HG02763 (cell line): ENCODE data around the gene SDK2.

Source experiments
- ATAC-seq: cut with Tn5 transposase; IDR thresholded peaks from one replicate; pipeline ENCODE4 v1.9.1; 2021; ENCODE audit warnings: mild to moderate bottlenecking, moderate library complexity; ENCODE audit not compliant: unreplicated experiment

The SDK2 gene

DNA sequence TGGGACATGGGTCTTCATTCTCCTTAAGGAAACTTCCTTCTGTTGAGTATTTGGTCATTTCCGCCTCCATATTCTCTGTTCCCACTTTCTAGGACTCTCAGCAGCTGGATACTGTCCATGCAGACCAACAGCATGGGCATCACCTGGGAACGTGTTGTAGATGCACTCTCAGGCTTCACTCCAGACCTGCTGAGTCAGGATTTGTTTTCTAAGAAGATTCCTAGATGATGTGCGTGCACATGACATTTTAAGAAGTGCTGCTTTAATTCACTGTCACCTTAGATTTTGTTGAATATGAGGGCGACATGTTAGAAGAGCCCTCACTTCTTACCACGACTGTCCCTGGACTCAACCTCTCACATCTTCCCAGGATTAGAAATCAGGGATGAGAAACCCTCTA lies 10.0 kb upstream of the SDK2 start:
- ATAC-seq, result no peak

DNA sequence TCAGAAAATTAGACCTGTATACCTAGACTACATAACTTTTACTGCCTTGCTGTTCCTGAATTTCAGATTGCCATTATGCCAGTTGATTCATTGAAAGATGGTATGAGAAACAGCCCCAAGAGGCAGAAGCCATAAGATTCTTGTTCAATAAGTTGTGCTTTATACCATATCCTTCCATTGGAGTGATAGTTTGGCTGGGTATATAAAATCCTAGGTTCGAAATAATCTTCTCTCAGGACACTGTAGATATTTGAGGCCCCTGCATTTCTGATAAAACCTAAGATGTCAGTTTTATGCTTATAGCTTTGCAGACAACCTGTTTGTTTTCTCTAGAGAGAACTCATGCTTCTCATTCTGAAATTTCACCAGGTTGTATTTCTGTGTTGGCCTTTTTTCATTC lies 9.6 kb upstream of the SDK2 start:
- ATAC-seq, result no peak

DNA sequence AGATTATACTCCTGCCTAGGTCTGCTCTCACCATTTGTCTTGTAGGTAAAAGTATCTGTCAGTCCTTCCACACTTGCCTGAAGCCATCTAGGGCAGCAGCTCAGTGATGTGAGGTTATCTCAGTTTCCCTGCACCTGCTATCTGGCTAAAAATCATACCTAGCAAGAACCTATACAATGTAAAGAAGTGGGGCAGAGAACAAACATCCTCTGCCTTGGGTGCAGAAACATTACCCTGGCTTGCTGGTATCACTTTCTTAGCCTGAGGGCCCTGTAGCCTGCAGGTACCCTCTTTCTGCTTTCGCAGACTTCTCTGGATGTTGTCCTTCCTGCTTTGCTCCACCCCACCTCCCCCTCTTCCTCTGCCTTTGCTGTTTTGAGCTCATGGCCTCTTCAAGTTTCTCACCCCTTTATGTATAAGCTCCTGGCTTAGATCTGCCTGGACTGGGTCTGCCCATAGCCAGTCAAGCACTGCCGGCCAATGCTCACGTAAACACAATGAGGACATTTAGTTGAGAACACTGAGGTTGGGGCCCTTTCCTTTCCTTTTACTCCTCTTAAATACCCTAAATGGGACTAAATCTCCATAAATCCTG lies 8.7 kb upstream of the SDK2 start:
- ATAC-seq, result no peak

DNA sequence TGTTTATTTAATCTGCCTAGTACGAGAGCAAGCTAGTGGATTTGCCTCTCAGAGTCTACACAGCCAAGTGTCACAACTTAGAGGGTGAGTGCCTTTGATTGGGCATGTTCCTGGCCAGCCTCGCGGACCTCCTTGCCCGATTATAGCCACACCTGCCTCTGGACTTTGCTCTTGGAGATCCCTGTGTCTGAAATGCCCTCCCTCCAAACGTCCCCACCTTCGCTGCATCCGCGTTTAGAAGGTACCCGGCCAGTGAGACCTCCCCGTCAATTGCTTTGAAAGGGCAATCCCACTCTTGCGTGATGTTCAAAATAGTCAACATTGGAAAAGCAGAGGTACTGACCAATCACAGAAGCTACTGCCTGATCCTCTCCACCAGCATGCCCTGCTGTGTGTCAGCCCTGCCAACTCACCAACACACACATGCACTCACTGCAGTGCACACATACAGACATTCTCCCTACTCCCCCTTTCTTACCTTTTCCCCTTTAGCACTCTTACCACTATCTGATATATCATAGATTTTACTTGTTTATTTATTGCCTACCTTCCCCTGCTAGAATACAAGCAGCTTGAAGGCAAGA lies 6.5 kb upstream of the SDK2 start:
- no peak for ATAC-seq

DNA sequence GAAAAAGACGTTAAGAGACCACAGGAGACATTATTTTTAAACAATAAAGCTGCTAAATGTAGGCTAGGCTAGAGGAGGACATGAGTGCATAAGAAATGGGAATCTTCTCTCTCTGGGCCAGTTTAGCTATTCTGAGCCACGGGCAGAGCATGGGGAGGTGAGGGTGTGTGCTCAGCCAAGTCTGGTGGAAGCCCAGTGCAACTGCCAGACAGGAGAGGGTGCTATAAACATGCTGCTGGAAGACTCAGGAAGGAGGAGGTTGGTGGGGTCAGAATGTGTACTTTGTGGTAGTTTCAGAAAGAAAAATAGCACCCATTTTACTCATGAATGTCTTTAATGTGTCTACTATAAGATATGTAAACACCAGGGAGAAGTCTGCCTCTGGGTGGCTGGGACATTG lies 5.9 kb upstream of the SDK2 start:
- no peak for ATAC-seq

DNA sequence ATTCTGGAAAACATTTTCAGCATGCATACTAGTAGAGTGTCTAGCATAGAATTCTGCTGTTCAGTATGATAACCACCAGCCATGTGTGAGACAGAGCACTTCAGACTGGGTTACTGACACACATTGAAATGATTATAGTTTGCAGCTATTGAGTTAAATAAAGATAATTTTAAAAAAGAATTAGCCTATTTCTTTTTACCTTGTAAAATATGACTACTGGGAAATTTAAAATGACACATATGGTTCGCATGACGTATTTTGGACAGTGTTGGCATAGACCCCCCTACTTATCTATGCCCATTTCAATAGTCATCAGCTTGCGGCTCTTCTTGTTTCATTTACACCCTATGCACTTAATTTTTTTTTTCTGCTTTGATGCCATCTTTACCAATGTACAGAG lies 4.7 kb upstream of the SDK2 start:
- ATAC-seq, result no peak

DNA sequence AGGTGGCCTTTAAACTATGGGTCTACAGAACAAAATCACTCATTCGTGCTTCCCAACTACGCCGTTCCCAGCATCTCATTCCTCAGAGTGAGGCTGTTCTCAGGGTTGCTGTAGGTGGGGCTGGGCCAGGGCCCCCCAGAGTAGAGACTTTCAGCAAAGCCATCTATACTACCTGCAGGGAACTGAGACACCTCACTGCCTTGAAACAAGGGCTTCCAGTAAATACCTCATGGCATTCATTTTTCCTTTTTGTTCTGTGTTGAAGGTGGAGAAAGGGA lies 4.2 kb upstream of the SDK2 start:
- ATAC-seq, result no peak

DNA sequence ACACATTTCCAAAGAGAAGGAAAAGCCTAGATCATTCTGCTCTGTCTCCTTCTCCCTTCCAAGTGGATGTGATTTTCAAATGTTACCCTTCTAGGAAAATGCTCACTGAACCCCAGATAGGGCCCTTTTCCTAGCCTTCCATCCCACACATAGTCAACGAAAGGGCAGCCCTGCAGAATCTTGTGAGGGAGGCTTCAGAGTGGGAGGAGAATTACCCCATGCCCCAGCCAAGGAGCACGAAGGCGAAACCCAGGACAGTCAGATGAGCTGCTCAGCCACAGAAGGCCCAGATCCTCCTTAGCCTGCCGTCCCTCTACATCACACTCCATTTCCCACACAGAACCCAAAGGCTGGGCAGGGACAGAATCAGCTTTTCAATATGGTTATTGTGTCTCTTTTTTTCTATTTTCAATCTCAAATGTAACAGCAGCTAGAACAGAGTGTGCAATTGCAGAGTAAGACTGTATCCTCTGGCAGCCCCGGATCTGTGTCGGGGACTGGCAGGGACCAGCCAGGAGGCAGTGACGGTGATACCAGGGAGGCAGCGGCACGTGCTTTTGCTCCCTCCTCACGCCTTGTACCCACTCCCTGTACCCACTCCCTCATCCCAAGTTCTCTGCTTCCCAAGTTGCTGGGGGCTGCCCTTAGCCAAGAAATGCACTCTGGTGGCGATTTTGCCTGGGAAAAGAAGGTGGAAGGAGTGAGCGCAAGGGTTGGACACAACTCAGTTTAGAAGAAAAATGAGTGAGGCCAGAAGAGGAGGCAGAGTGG lies 3.7 kb upstream of the SDK2 start:
- ATAC-seq, result no peak

DNA sequence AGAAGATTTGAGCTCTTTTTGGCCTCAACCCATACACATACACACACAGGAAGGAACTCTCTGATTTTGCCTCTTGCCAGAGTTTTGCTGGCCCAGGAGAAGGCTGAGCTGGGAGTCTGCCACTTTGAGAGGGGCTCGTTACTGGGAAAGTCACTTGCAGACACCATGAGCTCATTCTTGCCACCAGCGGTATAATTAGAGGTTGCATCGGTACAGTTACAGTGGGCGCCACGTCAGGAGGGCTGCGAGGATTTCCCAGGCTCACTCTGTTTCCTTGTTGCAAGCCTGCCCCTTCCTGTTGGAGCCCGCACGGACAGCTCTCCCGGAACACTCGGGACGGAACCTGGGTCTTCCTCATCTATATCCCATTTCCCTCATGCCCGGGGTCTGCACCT lies 3.1 kb upstream of the SDK2 start:
- no peak for ATAC-seq

DNA sequence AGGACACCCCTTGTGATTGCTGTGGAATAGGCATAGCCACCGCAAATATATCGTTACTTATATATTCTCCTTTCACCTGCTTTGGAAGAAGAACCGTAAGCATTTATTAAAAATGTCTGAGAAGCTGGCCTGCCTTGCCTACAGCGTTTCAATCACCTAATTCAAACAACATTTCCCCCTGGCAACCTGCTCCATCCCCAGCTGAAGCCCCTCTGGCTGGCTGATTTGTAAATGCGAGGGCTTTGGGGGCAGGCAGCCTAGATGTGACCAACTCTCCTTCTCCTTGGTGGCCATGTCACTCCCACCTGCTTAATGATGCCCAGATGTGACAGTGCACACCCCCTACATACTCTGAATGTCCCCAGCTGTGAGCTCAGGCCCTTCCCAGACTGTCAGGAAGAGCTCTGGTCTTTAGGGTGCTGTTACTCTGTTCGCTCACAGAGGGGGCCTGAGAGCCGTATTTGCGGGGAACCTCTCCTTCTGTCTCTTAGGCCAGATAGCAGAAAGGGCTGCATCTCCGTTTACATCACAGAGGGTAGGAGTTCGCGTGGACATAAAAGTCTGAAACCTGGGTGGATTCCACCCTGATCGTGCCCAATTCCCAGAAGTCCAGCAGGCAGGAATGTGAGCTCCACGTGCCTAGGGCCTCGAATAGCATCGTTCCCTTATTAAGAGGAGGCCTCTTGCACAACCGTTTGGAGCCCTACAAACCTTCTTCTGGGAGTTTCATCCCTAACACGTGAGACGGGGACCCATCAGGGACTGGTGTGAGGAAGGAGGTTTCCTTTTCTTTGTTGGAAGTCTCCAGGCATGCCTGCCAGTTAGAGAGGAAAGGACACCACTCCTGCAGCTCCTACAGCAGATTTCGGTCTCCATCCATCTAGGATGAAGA lies 2.4 kb upstream of the SDK2 start:
- no peak for ATAC-seq

DNA sequence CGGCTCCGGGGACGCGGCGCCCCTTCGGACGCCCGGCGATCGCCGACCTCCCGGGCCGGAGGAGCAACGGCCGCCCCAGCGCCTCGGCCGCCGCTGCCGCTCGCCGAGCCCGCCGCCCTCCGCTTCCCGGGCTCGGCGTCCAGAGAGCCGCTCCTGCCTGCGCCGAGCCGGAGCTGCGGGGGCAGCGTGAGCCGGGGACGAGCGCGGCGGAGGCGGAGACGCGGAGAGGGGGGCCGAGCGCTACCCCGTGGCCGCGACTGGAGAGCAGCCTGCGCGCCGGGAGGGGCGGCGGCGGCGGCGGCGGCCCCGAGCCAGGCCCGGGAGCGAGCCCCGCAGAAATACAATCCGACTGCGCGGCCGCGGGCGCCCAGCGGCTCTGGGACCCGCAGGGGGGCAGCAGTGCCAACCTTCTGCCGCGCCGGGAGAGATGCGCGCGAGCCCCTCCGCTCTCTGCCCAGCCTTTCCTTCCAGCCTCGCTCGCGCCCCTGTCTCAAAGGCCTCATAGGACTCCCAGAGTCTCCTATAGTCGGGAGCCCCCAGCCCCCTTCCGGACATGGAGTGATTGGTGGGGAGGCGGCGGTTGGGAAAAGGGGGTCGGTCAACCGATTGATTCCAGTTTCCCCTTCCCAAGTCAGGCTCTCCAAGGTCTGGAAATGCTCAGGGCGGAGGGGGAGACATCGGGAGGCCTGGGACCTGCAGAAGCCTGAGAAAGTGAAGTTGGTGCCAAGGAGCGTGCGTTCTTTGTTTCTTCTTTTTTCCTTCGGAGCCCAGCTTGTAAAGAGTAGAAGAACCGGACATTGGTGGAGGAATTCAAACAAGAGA lies 1.0 kb upstream of the SDK2 start:
- no peak for ATAC-seq

DNA sequence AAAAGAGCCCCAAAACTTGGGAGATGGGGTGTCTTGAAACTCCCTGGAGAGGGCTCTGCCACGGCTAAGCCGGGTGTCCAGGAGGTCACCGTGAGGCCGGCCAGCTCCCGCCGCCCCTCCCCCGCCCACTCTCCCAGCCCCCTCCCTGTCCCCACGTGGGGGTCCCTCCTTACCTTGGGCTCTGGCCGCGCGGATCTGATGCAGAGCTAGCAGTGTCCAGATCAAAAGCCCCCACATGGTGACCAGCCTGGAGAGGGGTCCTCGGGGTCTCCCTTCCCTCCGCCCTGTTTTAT lies 447 bp downstream of the SDK2 start:
- ATAC-seq, result no peak

DNA sequence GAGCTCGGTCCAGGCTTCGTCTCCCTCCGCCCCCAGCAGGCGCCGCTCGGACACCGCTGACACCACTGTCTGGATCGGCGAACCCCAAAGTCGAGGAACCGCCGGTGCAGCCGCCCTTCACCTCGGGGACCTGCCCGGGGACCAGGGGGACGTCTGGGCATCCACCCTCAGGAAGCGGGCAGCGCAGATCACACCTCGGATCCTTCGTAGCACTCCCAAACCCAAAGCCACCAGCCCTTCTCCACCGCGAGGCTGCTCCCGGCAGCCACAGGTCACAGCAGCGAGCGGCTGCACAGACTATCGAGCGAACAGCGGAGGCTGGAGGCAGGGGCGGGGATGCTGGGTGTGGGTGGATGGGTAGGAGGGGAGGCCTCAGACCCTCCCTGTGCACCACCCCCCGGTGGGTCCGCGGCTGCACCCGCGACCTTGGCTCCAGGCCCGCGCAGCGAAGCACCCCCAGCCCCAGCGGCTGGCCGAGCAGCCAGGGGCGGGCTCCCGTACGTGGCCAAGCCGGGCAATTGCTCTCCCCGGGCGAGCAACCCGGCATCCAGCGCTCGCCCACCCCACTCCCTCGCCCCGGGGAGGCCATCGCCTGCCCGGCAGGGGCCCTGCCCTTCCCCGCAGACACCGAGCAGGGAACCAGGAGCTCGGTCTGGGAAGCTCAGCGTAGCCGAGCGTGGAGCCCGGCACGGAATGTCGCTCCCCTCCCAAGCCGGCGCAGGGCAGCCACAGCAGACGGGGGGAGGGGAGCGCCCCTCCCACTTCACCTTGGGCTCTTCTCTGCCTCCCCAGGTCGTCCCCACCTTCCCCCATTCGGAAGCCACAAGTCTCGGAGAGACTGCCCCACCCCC lies 1.0 kb downstream of the SDK2 start:
- ATAC-seq, result no peak

DNA sequence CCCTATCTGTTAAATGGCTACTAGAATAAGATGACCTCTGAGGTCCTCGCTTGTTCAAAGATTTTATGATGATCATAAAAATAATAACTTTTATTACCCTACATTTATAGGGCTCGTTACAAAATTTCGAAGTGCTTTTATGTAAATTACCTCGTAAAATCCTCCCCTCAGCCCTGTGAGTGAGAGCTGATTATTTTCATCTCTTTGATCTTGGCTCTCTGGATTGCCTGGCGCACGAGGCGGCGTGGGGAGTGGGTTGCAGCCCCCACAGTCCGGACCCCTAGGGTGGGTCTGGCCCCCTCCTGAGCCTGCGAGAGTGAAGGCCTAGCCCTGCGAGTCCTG lies 1.6 kb downstream of the SDK2 start:
- ATAC-seq, result no peak

DNA sequence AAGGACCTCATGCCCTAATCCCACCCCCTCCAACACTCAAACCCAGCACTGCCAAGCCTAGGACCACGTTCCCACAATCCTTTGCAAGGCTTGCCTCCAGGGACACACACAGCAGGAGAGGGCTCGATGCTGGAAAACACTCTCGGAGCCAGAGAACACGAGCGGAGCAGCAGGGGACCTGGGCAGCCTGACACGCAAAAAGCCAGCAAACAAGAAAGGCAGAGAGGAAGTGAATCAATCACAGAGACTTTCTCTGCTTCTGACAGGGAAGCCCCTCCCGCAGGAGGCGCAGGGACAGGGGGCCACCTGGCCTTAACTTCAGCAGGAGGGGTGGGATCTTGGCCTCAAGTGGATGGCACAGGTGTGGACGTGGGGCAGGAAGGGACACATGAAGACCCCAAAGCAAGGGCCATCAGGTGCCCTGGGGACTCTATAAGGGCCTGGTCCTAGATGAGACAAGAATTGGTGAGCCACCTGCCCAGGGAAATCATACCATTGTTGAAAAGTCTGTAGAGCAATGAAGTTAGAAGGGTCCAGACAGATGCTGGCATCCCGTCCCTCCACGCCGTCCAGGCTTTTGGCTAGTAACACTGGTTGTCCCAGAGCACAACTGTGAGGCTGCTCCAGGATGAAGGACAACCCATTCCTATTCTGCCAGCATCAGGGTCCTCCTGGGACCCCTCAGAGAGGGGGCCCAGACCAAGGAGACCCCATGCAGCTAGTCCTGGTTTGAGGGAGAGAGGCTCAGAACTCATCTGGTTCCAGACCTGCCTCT lies 2.2 kb downstream of the SDK2 start:
- no peak for ATAC-seq

DNA sequence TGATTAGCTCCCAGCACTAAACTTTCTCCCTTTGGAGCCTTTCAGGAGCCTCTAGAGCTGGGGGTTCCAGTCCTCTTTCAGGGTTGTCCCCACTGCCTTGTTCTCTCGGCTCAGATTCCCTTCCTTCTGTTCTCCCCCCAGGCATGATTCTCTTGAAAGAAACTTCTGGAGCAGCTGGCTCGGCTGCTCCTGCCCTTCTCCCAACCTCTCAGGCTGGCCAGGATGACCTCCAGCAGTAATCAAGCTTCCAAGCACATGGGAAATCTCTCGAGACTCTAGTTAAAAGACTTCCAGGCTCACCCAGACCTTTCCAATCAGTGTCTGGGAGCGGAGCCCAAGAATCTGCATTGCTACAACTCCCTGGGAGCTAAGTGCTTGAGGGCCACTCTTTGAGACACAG lies 3.6 kb downstream of the SDK2 start:
- ATAC-seq, result no peak

DNA sequence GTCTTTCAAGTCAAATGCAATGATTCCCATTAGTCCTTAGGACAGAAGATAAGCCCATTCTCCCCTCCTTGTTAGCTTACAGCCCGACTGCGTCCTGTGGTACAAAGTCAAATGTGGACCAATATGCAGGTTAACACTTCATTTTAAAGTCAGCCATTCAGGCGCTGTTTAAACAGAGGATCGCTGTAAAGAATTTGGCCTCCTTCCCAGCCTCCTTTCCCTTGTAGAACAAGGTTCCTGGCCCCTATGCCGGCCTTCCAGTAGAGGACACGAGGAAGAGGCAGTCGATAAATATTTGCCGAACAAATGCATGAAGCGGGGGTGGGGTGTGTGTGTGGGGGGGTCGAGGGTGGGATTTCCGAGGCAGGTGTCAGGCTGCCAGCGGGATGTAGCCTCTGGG lies 4.3 kb downstream of the SDK2 start:
- no peak for ATAC-seq

DNA sequence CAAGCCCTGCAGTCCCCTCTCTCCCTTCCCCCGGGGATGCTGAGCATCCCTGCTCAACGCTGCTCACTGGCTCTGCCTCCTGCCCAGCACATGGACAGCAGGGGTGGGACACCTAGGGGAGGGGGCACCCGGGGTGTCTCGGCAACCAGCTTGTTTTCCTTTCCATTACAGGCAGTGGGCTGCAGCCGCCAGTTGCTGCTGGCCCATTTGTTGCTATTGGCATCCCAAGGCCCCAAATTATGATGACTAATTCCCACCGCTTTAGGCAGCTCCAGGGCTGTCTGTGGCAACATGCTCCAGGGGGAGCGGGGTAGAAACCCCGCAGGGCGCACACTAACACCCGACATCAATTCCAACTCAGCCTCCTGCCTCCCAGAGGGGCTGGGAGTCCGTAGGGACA lies 4.9 kb downstream of the SDK2 start:
- no peak for ATAC-seq

DNA sequence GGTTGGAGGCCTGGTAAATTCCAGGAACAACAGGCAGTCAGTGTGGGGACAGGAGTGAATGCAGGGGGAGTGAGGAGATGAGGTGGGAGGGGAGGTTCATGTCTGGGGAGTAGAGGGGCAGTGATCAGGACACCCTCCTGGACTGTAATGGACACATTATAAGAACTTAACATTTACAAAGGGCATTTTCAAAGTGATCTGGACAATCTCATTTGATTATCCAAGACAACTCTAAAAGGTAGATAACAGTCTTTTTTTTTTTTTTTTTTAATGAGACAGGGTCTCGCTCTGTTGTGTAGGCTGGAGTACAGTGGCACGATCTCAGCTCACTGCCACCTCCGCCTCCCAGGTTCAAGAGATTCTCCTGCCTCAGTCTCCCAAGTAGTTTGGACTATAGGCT lies 5.7 kb downstream of the SDK2 start:
- no peak for ATAC-seq

DNA sequence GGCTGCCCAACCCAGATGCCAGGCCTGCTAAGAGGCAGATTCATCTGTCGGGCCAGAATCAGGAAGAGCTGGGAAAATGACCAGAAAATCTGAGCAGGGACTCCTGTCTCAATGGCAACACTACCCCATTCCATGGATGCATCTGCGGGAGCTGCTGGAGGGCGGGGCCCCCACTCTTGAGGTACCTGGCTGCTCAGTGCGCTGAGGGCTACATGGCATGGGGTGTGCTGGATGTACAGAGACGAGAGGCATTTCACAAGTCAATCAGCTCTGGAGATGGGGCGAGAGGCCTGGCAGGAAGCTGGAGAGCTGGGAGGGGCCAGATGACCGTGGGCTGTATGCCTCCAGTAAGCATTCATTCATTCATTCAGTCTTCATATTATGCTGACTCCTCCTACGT lies 6.4 kb downstream of the SDK2 start:
- no peak for ATAC-seq
